Natural killer cell (primary cell): ENCODE data around the gene MYO1F. TPM values are rescaled to one million over a fixed set of nuclear protein-coding genes. Genes with fewer than 3 reads are reported as not detected.

Experiments
- ATAC-seq, 3 donors: fragments of 150-1000 bp in 2 of 3; fragments of 200-7000 bp in 1 of 3; cut with Tn5 transposase; 1 replicate in 1 of 3; 2 replicates in 2 of 3; pipeline ENCODE4 v1.10.0; 2021; ENCODE audit warnings: mild to moderate bottlenecking in 2 of 3, moderate library complexity in 2 of 3
- DNase-seq, 2 donors: peaks; one replicate each; pipeline versions ENCODE4 v3.0.0 to v3.0.0-alpha.2; 2013 to 2021; ENCODE audit warnings: mixed read lengths in 1 of 2
- H3K27ac ChIP-seq: one replicate; pipeline ENCODE4 v1.5.1; 2013; ENCODE audit warnings: mild to moderate bottlenecking, low read length
- H3K27me3 ChIP-seq: one replicate; pipeline ENCODE4 v1.6.1; 2013; ENCODE audit warnings: low read length; ENCODE audit not compliant: control insufficient read depth, insufficient read depth
- H3K36me3 ChIP-seq: one replicate; pipeline ENCODE4 v1.6.1; 2013; ENCODE audit warnings: low read length; ENCODE audit not compliant: control insufficient read depth, insufficient read depth
- H3K4me1 ChIP-seq: one replicate; pipeline ENCODE4 v1.6.1; 2013; ENCODE audit warnings: low read length; ENCODE audit not compliant: control insufficient read depth, insufficient read depth
- H3K4me3 ChIP-seq: one replicate; pipeline ENCODE4 v1.5.1; 2013; ENCODE audit warnings: low read length
- H3K9me3 ChIP-seq: one replicate; pipeline ENCODE4 v1.6.1; 2013; ENCODE audit warnings: low read length; ENCODE audit not compliant: control insufficient read depth, insufficient read depth
- H3K27ac Mint-ChIP-seq, 2 donors: one replicate each; pipeline ENCODE4 v1.8.0; 2022; ENCODE audit warnings: mild to moderate bottlenecking in 2 of 2, mixed read lengths in 2 of 2, moderate library complexity in 1 of 2
- H3K27me3 Mint-ChIP-seq, 2 donors: one replicate each; pipeline ENCODE4 v1.8.0; 2022; ENCODE audit warnings: low read depth in 2 of 2, mixed read lengths in 2 of 2
- H3K36me3 Mint-ChIP-seq: one replicate; pipeline ENCODE4 v1.8.0; 2022; ENCODE audit warnings: mixed read lengths
- H3K4me1 Mint-ChIP-seq, 2 donors: one replicate each; pipeline ENCODE4 v1.8.0; 2022; ENCODE audit warnings: mixed read lengths in 2 of 2
- H3K4me3 Mint-ChIP-seq: one replicate; pipeline ENCODE4 v1.8.0; 2022; ENCODE audit warnings: mild to moderate bottlenecking, moderate library complexity, mixed read lengths
- H3K9me3 Mint-ChIP-seq, 2 donors: one replicate each; pipeline ENCODE4 v1.8.0; 2022; ENCODE audit warnings: mixed read lengths in 2 of 2
- CTCF ChIP-seq: fragments of 200-600 bp; IDR thresholded peaks from one replicate; pipeline ENCODE4 v1.8.0; 2022; ENCODE audit warnings: antibody characterized with exemption
- WGBS: methylation state at CpG from one replicate; pipeline ENCODE4 v1.1.7; 2013; ENCODE audit warnings: missing lambda C conversion rate; ENCODE audit not compliant: insufficient coverage; 5-methylcytosine and 5-hydroxymethylcytosine counted together
- intact Hi-C: fragments of 100-400 bp; cut with micrococcal nuclease; formaldehyde crosslinking; loops from one replicate; pipeline ENCODE4 v1.14.2; 2022
- total RNA-seq, 4 donors: library from RNA; stranded (reverse); fragments of 120-200 nt in 1 of 4; gene quantifications; one replicate each; pipeline versions ENCODE4 v1.2.3 to v1.2.4, GENCODE V29; 2013 to 2022

MYO1F gene
- total RNA-seq, 3 donors from 2014 or later (not counting 1 experiment from before 2014, with no cell fraction given) = 971 to 1,223 (median 1,014) TPM

- Mint-ChIP-seq H3K9me3 (no peaks in the 10 kb centered on the region), H3K36me3 (peaks cover 5% of the 10 kb centered on the region), H3K27ac (peak overlapping the region; percentile 59 to 86), H3K27me3 (no peaks in the 10 kb centered on the region), H3K4me1 (peaks cover 33 to 49% of the 10 kb centered on the region in 2 donors), H3K4me3 (no peak overlapping the region)
- WGBS = 90% methylated on average over 2 of the region's 3 CpGs
- H3K27me3 ChIP-seq = no peaks in the 10 kb centered on the region
- H3K36me3 ChIP-seq = peaks cover 51% of the 10 kb centered on the region
- no peak for TF ChIP-seq CTCF
- no peak overlapping the region for H3K4me3 ChIP-seq
- no peak overlapping the region for H3K27ac ChIP-seq
- peaks cover 47% of the 10 kb centered on the region for H3K4me1 ChIP-seq
- ATAC-seq = no peak
- intact Hi-C loops = no loop called here
- DNase-seq = no peak
- no peaks in the 10 kb centered on the region for H3K9me3 ChIP-seq
Observed at GRCh38 chr19:8478598-8478997, 98.6 kb downstream of the MYO1F start.

DNA sequence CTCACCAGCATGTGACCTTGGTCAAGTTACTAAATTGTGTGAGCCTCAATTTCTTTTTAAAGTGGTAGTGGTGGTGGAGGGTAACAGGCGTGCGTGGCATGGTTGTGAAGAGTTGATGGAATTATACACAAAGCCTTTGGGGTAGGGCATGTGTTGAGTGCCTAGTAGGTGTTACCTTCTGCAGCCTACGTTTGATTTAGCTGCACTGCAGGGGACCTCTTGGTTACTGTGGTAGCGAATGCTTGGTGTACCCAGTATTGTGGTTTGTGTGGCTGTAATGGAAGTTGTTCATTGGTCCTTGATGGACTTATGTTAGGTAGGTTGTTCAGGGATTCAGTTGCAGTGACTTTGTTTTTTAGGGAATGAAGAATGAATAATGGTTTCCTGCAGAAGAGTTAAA lies 99.4 kb downstream of the MYO1F start:
- intact Hi-C loops = no loop called here
- H3K27ac ChIP-seq = no peak overlapping the region
- Mint-ChIP-seq H3K4me3 (peak overlapping the region; percentile 4), H3K27ac (peak overlapping the region; percentile 59 to 86), H3K27me3 (no peaks in the 10 kb centered on the region), H3K36me3 (peaks cover 8% of the 10 kb centered on the region), H3K9me3 (no peaks in the 10 kb centered on the region), H3K4me1 (peaks cover 33 to 49% of the 10 kb centered on the region in 2 donors)
- no peaks in the 10 kb centered on the region for H3K9me3 ChIP-seq
- H3K4me3 ChIP-seq = no peak overlapping the region
- no peak for TF ChIP-seq CTCF
- peaks cover 50% of the 10 kb centered on the region for H3K36me3 ChIP-seq
- peaks cover 50% of the 10 kb centered on the region for H3K4me1 ChIP-seq
- peak; percentile 35 to 48 (median 40) for ATAC-seq
- no peaks in the 10 kb centered on the region for H3K27me3 ChIP-seq
- 32% methylated on average over 4 of the region's 4 CpGs for WGBS
- no peak for DNase-seq

GRCh38 chr19:8476524-8476923 lies 100.7 kb downstream of the MYO1F start:
- TF ChIP-seq CTCF = no peak
- ATAC-seq = no peak
- peaks cover 51% of the 10 kb centered on the region for H3K4me1 ChIP-seq
- no peaks in the 10 kb centered on the region for H3K27me3 ChIP-seq
- H3K4me3 ChIP-seq = no peak overlapping the region
- no peak overlapping the region for H3K27ac ChIP-seq
- Mint-ChIP-seq H3K36me3 (peaks cover 8% of the 10 kb centered on the region), H3K27me3 (no peaks in the 10 kb centered on the region), H3K4me3 (no peak overlapping the region), H3K9me3 (no peaks in the 10 kb centered on the region), H3K27ac (peak overlapping the region; percentile 48 to 63), H3K4me1 (peaks cover 30 to 37% of the 10 kb centered on the region in 2 donors)
- DNase-seq = no peak
- H3K36me3 ChIP-seq = peaks cover 53% of the 10 kb centered on the region
- WGBS = 91% methylated on average over 7 of the region's 8 CpGs
- H3K9me3 ChIP-seq = no peaks in the 10 kb centered on the region
- intact Hi-C loops = no loop called here

GRCh38 chr19:8475005-8475404 lies 102.2 kb downstream of the MYO1F start:
- DNase-seq = no peak
- no peak overlapping the region for H3K27ac Mint-ChIP-seq
- H3K36me3 ChIP-seq = peaks cover 62% of the 10 kb centered on the region
- H3K4me3 Mint-ChIP-seq = no peak overlapping the region
- no peaks in the 10 kb centered on the region for H3K9me3 ChIP-seq
- peaks cover 36% of the 10 kb centered on the region for H3K4me1 ChIP-seq
- H3K27me3 ChIP-seq = no peaks in the 10 kb centered on the region
- no peaks in the 10 kb centered on the region for H3K9me3 Mint-ChIP-seq
- H3K36me3 Mint-ChIP-seq = peaks cover 8% of the 10 kb centered on the region
- no peak overlapping the region for H3K27ac ChIP-seq
- H3K4me1 Mint-ChIP-seq = peaks cover 19 to 25% of the 10 kb centered on the region in 2 donors
- WGBS = no CpG with 5 or more reads among the region's 1 CpG
- no peak overlapping the region for H3K4me3 ChIP-seq
- no peaks in the 10 kb centered on the region for H3K27me3 Mint-ChIP-seq
- intact Hi-C loops = no loop called here
- no peak for ATAC-seq
- no peak for TF ChIP-seq CTCF
